ENCODE measurements around the gene RBFOX2. TPM values are rescaled to one million over a fixed set of nuclear protein-coding genes. Genes with fewer than 3 reads are reported as not detected.

Gene RBFOX2
- total and polyA plus RNA-seq, 10 of the 15 experiments (the other 5 are each of a cell fraction or from before 2014, with no cell fraction given), result 0.01 to 2.7 (median 0.17) TPM; not detected in 4

DNA sequence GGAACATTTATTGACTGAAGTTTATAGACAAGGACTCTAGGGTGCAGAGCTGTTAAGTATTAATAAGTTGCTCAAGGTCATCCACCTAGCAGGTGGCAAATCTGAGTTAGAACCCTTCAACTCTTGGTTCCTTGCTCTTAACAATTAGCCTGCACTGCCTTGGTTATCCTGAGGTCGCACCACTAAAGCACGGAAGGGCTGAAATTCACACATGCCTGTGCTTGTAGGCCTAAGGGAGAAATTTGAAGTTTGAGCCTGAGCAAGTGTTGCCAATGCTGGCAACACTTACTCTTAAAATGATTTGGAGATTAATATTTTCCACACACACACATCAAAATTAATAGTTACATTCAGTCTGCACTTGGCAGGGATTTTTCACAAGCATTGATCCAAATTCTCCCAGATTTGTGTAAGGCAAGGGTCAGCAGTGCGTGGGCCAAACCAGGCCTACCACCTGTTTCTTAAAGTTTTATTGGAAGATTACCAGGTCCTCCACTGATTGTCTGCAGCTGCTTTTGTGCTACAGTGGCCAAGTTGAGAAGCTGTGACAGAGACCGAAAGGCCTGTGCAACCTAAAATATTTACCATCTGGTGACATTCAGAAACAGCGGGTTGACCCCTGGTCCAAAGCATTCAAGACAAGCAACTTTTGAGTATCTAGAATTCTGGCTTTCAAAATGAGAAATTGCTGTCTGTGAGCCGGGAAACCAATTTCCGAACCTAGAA lies 294.7 kb downstream of the RBFOX2 start (continued):
- TF ChIP-seq BHLHE40 (IDR thresholded peaks at IDR 0.05; ENCODE audit: borderline replicate concordance in 1 of 2, low read depth in 2 of 2, low read length in 1 of 2), result no peak

- intact Hi-C loops (cut with micrococcal nuclease; ENCODE audit: unreplicated experiment) (no loop called here), in situ Hi-C loops (cut with MboI) (no loop called here)
- H3K27me3 ChIP-seq (replicated peaks in 1 of 2; ENCODE audit: control insufficient read depth in 2 of 2, insufficient read depth in 2 of 2, low read length in 1 of 2), result peaks cover 0 to 3% of the 10 kb centered on the region in 2 experiments; a peak in 3 of 4 replicates
- no peaks in the 10 kb centered on the region for H3K4me1 ChIP-seq (ENCODE audit: control insufficient read depth, insufficient read depth, low read length)
- no peak overlapping the region for H3K27ac ChIP-seq (ENCODE audit: control insufficient read depth, insufficient read depth)
- no peaks in the 10 kb centered on the region for H3K36me3 ChIP-seq (ENCODE audit: control insufficient read depth in 2 of 2, insufficient read depth in 2 of 2, low read length in 1 of 2)
- ChIA-PET POLR2A (no interaction called here), RAD21 (ENCODE audit: unreplicated experiment) (no interaction called here), SMC1A (ENCODE audit: uncharacterized antibody, unreplicated experiment) (no interaction called here), CTCF (no interaction called here)
- ATAC-seq (no peak), FAIRE-seq (no peak), DNase-seq (ENCODE audit: low read depth, low spot score) (no peak)
- no peaks in the 10 kb centered on the region for H3K9me3 ChIP-seq (replicated peaks; ENCODE audit: control insufficient read depth, insufficient read depth, low read length)
- H3K79me2 ChIP-seq (ENCODE audit: control insufficient read depth, insufficient read depth, low read length), result no peaks in the 10 kb centered on the region
- 31% methylated on average over 10 of the region's 10 CpGs for WGBS (ENCODE audit: insufficient coverage, insufficient replicate concordance, low lambda C conversion rate, missing lambda C conversion rate)
- BruUV-seq (replicated peaks), result no TSS peak
- no peaks in the 10 kb centered on the region for H4K20me1 ChIP-seq (ENCODE audit: control insufficient read depth, insufficient read depth)
- no peak overlapping the region for H2AFZ ChIP-seq (ENCODE audit: control insufficient read depth, low read depth, low read length)
- H3K4me2 ChIP-seq (ENCODE audit: control insufficient read depth, insufficient read depth), result no peak overlapping the region
- no peak overlapping the region for H3K4me3 ChIP-seq
- H3K9ac ChIP-seq (ENCODE audit: control insufficient read depth, insufficient read depth, low read length), result no peak overlapping the region
- TF ChIP-seq POLR2AphosphoS5 (IDR thresholded peaks at IDR 0.05; ENCODE audit: low read length) (no peak), POLR2AphosphoS2 (IDR thresholded peaks at IDR 0.05; ENCODE audit: low read depth, low read length) (no peak), ASH2L (IDR thresholded peaks at IDR 0.05; ENCODE audit: borderline replicate concordance, low read depth) (no peak), ESRRA (IDR thresholded peaks at IDR 0.05; ENCODE audit: low read length) (no peak), RELA (IDR thresholded peaks at IDR 0.05; ENCODE audit: borderline replicate concordance, partially characterized antibody) (no peak), MYB (IDR thresholded peaks at IDR 0.05; ENCODE audit: borderline replicate concordance, low read depth, low read length) (no peak), BCL3 (IDR thresholded peaks at IDR 0.05; ENCODE audit: borderline replicate concordance, insufficient read depth, low read depth, low read length, poor library complexity, severe bottlenecking) (no peak), CHD4 (IDR thresholded peaks at IDR 0.05) (no peak)
- TF ChIP-seq, protein P1, sequence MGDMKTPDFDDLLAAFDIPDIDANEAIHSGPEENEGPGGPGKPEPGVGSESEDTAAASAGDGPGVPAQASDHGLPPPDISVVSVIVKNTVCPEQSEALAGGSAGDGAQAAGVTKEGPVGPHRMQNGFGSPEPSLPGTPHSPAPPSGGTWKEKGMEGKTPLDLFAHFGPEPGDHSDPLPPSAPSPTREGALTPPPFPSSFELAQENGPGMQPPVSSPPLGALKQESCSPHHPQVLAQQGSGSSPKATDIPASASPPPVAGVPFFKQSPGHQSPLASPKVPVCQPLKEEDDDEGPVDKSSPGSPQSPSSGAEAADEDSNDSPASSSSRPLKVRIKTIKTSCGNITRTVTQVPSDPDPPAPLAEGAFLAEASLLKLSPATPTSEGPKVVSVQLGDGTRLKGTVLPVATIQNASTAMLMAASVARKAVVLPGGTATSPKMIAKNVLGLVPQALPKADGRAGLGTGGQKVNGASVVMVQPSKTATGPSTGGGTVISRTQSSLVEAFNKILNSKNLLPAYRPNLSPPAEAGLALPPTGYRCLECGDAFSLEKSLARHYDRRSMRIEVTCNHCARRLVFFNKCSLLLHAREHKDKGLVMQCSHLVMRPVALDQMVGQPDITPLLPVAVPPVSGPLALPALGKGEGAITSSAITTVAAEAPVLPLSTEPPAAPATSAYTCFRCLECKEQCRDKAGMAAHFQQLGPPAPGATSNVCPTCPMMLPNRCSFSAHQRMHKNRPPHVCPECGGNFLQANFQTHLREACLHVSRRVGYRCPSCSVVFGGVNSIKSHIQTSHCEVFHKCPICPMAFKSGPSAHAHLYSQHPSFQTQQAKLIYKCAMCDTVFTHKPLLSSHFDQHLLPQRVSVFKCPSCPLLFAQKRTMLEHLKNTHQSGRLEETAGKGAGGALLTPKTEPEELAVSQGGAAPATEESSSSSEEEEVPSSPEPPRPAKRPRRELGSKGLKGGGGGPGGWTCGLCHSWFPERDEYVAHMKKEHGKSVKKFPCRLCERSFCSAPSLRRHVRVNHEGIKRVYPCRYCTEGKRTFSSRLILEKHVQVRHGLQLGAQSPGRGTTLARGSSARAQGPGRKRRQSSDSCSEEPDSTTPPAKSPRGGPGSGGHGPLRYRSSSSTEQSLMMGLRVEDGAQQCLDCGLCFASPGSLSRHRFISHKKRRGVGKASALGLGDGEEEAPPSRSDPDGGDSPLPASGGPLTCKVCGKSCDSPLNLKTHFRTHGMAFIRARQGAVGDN (IDR thresholded peaks at IDR 0.05), result no peak
- TF ChIP-seq, protein P2, sequence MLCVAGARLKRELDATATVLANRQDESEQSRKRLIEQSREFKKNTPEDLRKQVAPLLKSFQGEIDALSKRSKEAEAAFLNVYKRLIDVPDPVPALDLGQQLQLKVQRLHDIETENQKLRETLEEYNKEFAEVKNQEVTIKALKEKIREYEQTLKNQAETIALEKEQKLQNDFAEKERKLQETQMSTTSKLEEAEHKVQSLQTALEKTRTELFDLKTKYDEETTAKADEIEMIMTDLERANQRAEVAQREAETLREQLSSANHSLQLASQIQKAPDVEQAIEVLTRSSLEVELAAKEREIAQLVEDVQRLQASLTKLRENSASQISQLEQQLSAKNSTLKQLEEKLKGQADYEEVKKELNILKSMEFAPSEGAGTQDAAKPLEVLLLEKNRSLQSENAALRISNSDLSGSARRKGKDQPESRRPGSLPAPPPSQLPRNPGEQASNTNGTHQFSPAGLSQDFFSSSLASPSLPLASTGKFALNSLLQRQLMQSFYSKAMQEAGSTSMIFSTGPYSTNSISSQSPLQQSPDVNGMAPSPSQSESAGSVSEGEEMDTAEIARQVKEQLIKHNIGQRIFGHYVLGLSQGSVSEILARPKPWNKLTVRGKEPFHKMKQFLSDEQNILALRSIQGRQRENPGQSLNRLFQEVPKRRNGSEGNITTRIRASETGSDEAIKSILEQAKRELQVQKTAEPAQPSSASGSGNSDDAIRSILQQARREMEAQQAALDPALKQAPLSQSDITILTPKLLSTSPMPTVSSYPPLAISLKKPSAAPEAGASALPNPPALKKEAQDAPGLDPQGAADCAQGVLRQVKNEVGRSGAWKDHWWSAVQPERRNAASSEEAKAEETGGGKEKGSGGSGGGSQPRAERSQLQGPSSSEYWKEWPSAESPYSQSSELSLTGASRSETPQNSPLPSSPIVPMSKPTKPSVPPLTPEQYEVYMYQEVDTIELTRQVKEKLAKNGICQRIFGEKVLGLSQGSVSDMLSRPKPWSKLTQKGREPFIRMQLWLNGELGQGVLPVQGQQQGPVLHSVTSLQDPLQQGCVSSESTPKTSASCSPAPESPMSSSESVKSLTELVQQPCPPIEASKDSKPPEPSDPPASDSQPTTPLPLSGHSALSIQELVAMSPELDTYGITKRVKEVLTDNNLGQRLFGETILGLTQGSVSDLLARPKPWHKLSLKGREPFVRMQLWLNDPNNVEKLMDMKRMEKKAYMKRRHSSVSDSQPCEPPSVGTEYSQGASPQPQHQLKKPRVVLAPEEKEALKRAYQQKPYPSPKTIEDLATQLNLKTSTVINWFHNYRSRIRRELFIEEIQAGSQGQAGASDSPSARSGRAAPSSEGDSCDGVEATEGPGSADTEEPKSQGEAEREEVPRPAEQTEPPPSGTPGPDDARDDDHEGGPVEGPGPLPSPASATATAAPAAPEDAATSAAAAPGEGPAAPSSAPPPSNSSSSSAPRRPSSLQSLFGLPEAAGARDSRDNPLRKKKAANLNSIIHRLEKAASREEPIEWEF (IDR thresholded peaks at IDR 0.05; ENCODE audit: insufficient replicate concordance, low read depth, low read length), result no peak
Measured at GRCh38 chr22:35733036-35733435, 295.6 kb downstream of the RBFOX2 start.

Measured in GM12878 (cell line).